GM21423 (cell line): ENCODE measurements around the gene PAGR1.
A peak's percentile ranks its signal among the peaks of the same experiment; 100 is the strongest.
"Not testable (repeated sequence)": the region's sequence is repeated elsewhere in the genome, so short reads cannot be mapped to it uniquely, and the experiment has no call there.

Experiments
- ATAC-seq: cut with Tn5 transposase; IDR thresholded peaks from one replicate; pipeline ENCODE4 v1.9.1; 2021; ENCODE audit warnings: mild to moderate bottlenecking, moderate library complexity; ENCODE audit not compliant: unreplicated experiment

PAGR1 gene

DNA sequence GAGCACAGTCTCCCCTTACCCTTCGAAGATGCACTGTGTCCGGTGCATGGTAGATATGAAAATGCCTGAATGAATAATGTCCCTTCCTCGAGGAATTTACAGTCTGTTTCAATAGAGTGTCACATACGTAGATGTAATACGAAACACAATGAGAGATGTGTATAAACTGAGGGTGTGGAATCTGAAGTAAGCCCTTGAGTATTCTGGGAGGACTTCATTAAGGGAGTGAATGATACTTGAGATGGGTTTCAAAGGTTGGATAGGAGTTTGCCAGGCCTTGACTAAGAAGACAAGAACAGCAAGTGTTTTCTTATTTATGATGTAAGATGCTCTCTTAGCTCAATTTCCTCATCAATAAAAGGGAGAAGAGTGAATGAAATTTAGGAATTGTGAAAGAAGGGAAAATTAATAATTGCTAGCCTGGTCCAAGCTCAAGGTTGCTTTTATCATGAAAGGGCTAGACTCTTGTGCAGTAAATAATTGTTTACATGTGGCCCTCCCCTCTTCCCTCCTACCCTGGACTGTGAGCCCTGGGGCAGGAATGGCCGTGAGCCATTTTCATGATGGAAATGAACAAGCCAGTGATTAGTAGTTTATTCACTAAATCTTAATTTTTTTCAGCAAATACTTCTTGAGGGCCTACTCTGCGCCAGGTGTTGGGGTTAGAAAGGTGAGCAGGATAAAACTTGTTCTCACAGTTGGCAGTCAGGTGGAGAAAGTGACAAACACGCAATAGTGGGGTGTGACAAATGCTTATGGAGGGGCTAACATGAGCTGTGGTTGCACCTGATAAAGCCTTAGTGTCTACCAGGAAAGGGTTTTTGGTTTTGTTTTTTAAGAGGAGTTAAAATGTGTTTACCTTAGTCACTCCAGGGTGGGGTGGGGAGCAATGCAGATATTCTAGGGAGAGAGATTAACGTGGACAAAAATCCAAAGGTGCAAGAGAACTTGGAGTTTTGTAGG lies 23.8 kb upstream of the PAGR1 start:
- ATAC-seq = no peak

DNA sequence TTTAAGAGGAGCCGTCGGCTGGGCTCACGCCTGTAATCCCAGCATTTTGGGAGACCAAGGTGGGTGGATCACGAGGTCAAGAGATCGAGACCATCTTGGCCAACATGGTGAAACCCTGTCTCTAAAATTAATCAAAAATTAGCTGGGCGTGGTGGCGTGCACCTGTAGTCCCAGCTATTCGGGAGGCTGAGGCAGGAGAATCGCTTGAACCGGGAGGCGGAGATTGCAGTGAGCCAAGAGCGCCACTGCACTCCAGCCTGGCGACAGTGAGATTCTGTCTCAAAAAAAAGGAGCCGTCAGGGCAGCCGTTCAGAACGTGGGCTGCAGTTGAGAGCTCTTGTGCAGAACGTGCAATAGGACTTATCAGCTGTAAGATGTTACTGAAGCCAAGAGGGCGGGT lies 22.8 kb upstream of the PAGR1 start:
- not testable (repeated sequence) for ATAC-seq

DNA sequence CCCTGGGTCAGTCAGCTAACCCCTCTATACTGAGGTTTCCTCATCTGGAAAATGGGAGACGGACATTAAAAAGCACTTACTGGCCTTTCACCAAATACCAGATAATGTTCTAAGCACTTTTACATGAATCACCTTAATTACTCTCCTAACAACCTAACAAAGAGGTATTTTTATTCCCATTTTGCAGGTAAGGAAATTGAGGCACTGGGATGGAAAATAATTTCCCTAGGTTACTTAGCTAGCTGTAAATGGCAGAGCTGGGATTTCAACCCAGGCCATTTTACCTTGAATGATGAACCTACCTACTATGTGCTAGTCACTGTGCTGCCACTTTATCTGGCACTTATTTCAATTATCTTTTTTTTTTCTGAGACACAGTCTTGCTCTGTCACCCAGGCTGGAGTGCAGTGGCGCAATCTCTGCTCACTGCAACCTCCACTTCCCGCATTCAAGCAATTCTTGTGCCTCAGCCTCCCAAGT lies 21.7 kb upstream of the PAGR1 start:
- no peak for ATAC-seq

DNA sequence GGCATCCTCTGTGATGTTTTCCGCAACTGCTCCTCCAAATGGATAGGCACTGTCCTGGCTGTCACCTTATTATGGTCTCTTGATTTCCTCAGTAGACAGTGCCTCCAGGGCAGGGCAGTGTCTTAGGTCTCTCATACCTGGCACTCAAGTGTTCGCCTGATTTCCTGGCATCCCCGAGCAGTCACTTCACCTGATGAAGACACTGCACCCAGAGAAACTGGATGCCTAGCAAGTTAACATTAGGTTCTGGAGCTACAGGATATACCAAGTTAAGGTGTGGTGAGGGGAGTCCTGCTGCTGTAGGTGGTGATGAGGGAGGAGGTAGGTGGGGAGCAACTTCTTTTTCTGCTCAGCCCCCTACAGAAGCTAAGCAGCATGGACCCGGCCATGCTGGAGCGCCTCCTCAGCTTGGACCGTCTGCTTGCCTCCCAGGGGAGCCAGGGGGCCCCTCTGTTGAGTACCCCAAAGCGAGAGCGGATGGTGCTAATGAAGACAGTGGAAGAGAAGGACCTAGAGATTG lies 13.5 kb upstream of the PAGR1 start:
- no peak for ATAC-seq

DNA sequence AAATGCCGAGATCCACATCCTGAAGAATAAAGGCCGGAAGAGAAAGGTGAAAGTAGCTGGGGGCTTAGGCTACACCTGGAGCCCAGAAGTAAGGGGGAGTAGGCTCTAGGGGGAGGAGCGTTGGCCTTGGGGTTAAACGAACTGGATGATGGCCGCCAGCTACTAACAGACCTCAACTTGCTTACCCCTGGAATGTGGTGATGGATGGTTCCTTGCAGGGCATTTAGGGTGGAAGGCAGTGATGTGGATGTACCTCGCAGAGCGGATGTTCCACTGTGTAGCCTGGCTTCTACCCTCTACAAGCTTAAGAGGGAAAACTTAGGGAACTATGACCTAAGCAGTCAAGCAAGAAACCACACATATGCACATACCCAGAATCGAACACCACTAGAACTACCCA lies 11.9 kb upstream of the PAGR1 start:
- no peak for ATAC-seq

DNA sequence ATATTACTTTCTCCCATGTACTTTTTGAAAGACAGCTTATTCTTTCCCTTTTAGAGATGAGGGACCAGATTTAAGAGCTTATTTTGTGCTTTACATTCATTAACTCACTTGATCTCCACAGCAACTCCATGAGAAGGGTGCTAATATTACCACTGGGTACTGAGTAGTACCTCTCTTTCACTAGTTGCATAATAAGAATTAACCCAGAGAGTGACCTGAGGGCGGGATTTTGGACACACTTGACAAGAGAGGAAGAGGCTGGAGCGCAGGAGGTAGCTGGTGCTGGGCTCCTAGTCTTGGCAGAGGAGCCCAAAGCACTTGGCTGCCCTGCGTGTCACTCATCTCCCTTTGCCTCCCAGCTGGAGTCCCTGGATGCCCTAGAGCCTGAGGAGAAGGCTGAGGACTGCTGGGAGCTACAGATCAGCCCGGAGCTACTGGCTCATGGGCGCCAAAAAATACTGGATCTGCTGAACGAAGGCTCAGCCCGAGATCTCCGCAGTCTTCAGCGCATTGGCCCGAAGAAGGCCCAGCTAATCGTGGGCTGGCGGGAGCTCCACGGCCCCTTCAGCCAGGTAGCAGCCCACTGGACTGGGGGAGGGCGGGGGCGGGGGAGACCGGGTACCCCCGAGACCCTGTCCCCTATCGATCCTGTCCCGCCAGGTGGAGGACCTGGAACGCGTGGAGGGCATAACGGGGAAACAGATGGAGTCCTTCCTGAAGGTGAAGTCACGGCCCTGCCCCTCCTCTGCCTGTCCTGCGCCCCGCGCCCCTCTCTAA lies 11.3 kb upstream of the PAGR1 start:
- no peak for ATAC-seq

DNA sequence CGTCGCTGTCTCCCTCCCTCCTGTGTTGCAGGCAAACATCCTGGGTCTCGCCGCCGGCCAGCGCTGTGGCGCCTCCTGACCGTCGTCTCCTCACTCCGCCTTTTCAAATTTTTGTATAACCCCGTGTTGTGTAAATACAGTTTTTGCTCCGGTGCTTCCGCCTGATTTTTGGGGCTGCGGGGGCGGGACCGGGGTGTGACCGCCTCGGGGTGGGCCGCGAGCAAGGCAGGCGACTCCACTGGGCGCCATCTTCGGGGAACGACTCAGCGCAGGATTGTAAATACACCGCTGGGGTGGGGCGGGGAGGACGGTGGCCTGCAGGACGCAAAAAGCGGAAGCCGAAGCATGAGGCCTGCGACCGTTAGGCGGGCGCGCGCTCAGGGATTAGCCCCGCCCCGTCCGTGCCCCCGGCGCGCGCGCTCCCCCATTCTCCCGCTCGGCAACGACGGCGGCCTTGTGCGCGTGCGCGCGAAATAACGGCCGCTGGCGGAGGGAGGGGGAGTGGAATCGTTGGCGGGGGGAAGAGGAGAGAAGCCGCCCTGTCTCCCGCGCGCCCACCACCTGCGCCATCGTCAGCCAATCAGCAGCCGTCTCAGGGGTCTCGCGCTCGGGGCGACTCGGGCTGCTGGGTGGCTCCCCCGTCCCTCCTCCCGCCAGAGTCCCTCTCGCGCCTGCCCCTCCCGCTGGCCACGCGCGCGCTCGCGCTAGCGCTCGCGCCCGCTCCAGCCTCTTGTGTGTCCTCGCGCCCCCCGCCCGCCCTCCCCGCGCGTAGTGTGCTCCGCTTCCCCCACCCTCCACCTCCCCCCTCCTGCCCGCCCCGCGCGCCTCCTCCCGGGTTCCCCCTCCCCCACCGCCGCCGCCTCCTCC lies 10.5 kb upstream of the PAGR1 start:
- peak; percentile 52 for ATAC-seq

DNA sequence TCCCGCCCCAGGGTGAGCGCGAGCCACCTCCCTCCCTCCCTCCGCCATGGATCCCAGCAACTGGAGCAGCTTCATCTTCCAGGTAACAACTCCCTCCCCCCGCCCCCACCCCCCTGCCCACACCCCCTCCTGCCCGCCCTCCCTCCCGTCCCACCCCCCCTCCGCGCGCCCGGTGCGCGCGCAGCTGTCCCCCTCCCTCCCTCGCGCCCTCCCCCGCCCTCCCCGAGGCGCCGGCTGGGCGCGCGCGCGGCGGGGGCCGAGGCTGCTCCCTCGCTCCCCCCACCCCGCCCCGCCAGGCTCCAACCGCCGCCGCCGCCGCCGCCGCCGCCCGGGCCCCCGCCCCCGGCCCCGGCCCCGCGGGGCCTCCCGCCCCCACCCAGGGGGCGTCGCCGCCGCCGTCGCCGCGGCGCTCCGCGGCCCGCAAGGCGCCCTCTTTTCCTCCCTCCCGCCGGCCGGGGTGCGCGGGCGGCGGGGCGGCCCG lies 9.8 kb upstream of the PAGR1 start, which contains the start of gene MAZ:
Gene MAZ (plus strand): TSS at position 431 of the 481 bp plus-strand sequence. CDS start 173 bp downstream, outside the sequence.
- ATAC-seq = no peak

DNA sequence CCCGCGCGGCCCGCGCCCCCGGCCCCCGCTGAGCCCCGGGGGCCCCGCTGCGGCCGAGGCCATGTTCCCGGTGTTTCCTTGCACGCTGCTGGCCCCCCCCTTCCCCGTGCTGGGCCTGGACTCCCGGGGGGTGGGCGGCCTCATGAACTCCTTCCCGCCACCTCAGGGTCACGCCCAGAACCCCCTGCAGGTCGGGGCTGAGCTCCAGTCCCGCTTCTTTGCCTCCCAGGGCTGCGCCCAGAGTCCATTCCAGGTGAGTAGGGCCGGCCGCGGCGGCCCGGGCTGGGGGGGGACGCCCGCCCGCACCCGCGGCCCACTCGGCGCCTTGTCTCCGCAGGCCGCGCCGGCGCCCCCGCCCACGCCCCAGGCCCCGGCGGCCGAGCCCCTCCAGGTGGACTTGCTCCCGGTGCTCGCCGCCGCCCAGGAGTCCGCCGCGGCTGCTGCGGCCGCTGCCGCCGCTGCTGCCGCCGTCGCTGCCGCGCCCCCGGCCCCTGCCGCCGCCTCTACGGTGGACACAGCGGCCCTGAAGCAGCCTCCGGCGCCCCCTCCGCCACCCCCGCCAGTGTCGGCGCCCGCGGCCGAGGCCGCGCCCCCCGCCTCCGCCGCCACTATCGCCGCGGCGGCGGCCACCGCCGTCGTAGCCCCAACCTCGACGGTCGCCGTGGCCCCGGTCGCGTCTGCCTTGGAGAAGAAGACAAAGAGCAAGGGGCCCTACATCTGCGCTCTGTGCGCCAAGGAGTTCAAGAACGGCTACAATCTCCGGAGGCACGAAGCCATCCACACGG lies 9.1 kb upstream of the PAGR1 start:
- ATAC-seq = no peak

DNA sequence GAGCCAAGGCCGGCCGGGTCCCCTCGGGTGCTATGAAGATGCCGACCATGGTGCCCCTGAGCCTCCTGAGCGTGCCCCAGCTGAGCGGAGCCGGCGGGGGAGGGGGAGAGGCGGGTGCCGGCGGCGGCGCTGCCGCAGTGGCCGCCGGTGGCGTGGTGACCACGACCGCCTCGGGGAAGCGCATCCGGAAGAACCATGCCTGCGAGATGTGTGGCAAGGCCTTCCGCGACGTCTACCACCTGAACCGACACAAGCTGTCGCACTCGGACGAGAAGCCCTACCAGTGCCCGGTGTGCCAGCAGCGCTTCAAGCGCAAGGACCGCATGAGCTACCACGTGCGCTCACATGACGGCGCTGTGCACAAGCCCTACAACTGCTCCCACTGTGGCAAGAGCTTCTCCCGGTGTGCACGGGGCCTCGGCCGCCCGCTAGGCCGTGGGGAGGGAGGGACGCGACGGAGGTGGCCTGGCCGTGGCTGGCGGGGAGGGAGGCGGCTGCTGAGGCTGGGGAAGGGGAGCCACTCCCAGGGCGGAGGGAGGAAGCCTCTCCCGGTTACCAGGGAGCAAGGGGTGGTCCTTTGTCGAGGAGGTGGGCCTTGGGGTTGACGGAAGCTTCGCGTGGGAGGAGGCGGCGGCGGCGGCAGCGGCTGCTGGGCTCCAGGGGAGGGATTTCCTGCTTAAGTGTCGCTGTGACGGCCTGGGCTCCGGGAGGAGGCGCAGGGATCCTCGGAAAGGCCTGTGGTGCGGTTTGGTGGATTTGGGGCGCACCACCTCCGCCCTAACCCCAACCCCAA lies 8.3 kb upstream of the PAGR1 start:
- ATAC-seq = no peak

DNA sequence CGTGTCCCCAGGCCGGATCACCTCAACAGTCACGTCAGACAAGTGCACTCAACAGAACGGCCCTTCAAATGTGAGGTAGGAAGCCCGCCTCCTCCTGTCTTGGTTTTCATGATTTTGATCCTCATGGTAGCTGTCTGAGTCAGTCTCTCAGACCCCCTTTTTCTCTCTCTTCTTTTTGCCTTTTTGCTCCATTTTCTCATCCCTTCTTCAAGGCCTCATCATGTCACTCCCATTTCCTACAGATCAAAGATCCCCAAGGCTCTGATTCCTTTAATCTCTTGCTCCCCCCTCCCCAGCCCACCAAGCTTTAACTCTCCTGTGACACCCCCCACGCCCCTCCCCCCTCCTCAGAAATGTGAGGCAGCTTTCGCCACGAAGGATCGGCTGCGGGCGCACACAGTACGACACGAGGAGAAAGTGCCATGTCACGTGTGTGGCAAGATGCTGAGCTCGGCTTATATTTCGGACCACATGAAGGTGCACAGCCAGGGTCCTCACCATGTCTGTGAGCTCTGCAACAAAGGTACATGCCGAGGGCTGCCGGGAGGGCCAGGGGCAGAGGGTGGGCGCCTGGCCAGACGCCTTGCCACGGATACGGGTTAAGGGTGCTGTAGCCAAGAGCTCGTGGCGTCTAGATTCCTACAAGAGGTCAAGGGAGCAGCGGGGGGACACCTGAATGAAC lies 7.6 kb upstream of the PAGR1 start:
- ATAC-seq = no peak

DNA sequence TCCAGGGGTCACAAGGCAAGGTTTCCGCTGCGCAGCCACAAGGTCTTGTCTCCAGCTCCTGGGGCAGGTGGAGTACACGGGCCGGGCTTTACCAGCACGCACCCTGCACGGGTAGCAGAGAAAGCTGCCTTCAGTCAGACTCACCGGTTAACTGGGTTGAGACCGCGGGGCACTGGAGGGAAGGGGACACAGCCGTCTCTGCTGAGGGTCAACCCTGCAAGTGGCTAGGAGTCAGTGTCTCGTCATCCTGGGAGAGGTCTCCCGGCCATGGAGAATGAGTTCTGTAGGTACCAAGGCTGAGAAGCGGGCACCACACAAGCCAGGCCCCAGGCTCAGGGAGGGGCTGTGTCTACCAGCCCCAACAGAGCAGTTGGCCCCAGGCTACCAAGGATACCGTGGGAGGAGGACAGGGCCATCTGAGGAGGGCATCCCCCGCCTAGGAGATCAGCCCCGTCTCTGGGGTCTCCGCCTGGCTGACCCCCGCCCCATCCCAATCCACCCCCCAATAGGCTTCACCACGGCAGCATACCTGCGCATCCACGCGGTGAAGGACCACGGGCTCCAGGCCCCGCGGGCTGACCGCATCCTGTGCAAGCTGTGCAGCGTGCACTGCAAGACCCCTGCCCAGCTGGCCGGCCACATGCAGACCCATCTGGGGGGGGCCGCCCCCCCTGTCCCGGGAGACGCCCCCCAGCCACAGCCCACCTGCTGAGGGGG lies 6.8 kb upstream of the PAGR1 start:
- ATAC-seq = no peak

DNA sequence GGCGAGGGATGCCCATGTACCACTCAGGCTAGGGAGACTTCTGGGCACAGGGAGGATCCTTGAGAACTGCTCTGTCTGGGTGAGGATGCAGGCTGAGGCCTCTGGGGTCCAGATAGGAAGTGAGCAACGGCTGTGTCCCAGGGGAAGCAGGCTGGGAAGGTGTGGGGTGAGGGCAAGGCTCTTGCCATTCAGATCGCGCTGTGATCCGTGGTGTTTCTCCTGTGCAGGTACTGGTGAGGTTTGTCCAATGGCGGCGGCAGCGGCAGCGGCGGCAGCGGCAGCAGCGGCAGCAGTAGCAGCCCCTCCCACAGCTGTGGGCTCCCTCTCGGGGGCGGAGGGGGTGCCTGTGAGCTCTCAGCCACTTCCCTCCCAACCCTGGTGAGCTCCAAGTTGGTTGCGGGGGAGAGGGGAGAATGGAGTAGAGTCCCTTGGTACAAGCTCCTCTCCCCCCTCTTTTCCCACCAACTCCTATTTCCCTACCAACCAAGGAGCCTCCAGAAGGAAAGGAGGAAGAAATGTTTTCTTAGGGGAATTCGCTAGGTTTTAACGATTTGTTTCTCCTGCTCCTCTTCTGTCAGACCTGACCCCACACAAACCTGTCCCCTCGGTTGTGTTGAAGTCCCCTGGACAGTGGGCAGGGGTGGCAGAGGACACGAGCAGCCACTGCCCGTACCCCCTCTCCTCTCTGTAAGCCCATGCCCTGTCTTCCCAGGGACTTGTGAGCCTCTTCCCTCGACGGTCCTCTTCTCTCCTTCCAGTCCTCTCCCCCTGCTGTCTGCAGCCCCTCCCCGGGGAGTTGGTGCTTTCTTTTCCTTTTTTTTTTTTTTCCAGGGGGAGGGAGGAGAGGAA lies 5.9 kb upstream of the PAGR1 start:
- ATAC-seq = no peak

DNA sequence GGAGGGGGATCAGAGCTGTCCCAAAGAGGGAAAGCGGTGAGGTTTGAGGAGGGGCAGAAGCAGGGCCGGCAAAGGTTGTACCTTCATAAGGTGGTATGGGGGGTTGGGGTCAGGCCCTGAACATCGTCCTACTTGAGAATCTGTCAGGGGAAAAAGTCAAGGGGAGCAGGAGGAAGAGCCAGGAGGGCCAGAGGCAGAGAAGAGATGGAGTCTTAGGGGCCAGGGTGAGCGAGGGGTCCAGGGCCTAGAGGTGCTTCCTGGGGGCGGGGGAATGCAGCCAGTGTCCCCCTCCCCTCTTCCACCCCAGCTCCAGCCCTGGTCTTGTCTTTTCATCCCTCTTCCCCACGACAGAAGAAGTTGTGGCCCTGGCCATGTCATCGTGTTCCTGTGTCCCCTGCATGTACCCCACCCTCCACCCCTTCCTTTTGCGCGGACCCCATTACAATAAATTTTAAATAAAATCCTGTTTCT lies 5.2 kb upstream of the PAGR1 start:
- no peak for ATAC-seq

DNA sequence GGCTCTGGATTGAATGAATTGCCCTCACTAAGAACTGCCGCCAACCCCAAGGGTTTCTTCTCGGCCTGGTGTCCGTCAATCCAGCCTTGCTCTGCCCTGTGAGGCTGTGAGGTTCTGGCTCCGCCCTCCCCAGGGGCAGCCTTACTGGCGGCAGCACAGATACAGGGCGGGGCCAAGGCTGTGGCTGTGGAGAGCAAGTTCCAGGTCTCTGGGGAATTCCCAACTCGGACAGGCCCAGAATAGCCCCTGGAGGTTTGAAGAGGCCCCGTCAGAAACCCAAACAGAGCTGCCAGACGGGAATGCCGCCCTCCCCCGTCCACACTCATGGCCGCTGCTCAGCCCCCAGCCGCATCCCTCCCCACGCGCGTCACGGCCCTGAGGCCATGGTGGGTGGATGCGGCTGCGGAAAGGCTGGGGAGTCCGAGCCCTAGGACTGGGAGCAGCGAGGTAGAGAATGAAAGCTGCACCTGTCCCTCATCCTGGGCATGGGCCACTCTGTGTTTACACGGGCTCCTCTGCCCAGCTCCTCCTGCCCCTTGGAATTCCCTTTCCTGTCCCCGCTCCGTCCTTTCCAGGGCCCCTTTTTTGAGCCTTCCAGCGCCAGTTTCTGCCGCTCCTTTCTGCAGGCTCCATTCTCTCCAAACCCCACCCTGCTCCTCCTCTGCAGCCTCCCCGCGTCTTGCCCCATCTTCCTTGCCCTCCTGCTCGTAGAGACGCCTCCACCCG lies 4.6 kb upstream of the PAGR1 start:
- no peak for ATAC-seq
